Stimulated activated CD8-positive, alpha-beta memory T cell treated with anti-CD3 and anti-CD28 coated beads, Interleukin-7, amount 100 ng/mL, for 4 hours (primary cell): Measurements from ENCODE around the gene IGFBP4.

Experiments
- DNase-seq, 2 donors: peaks; one replicate each; pipeline ENCODE4 v3.0.0-alpha.2; 2020; ENCODE audit warnings: low read depth in 2 of 2

Gene IGFBP4

GRCh38 chr17:40432864-40433528 lies 10.3 kb upstream of the IGFBP4 start:
- no peak for DNase-seq

- DNase-seq, result no peak
Measured at GRCh38 chr17:40433551-40434415, 9.5 kb upstream of the IGFBP4 start.

DNA sequence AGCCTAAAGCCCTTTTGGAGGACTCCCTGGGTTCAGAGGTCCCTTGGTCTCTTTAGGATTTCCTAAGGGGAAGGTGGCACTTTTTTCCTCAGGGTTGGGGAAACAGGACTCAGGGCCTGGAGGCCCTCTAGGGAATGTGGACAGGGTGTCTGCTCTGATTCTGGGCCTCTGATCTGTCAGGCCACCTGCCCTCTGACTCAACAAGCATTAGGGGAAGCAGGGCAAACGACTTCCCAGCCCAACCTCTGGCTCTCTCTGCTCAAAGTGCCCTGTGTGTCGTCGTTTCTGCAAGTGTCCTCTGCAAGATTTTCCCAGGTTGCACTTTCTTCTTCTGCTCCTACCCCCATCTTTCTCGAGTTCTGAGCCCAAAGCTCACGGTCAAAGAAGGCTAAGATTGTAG lies 6.6 kb upstream of the IGFBP4 start:
- DNase-seq, result no peak

GRCh38 chr17:40437095-40437732 lies 6.0 kb upstream of the IGFBP4 start:
- DNase-seq, result no peak

DNA sequence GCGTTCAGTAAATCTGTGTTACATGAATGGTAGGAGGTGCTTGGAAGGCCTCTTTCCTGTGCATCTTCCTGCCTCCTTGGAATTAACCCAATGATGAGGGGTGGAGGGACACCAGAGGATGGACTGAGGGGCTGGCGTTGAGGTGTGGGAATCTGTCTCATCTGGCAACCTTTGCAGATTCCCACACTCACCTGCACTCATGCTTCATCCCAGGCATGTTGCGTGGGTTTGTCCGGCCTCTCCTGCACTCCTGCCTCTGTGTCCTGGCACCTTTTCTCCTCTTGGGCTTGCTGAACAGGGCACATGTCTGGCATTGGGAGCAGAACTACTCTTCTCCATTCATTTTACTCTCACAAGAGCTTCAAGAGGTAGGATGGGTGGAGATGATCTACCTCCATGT lies 3.1 kb upstream of the IGFBP4 start:
- no peak for DNase-seq

GRCh38 chr17:40442392-40443195 lies 656 bp upstream of the IGFBP4 start:
- DNase-seq, result no peak

- no peak for DNase-seq
Measured at GRCh38 chr17:40443988-40444899, 994 bp downstream of the IGFBP4 start.

DNA sequence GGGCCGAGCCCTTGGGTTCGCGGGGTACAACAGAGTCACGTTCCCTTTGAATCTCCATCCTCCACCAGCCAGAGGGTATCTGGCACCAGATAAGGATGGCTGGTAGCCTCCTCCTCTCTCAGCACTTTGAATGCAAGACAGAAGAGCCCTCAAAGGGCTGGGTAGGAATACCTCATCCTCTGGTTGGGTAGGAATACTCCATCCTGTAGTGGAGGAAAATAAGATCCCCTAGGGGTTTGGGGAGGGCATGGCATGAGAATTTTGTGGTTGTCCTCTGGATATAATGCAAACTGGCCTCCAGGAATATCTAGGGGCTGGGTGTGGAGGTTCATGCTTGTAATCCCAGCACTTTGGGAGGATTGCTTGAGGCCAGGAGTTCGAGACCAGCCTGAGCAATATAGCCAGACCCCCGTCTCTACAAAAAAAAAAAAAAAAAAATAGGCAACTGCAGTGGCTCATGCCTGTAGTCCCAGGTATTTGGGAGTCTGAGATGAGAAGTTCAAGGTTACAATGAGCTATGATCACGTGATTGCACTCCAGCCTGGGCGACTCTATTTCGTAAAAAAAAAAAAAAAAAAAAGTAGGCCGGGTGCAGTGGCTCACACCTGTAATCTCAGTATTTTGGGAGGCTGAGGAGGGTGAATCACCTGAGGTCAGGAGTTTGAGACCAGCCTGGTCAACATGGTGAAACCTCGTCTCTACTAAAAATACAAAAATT lies 2.7 kb downstream of the IGFBP4 start:
- DNase-seq, result no peak

DNA sequence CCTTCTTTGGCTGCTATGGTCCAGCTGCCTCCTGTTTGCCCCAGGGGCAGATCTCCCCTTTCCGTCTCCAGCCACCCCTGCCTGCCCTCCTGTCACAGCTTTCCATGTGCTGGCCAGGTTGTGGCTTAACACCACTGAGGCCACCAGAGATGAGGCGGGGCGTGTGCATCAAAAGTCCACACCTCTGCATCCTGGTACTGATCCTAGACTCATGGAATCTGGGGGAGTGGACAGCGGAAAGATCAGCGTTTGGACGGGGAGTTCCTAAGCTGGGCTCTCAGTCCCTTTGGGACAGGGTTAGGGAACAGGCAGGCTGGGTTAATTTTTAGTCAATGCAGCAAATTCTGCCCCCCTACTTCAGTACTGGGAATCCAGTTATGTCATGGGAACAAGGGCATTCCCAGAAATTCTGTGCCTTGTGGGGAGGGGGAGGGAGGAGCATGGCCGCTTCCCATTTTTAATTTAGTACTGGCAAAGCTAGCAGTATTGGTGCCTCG lies 3.9 kb downstream of the IGFBP4 start:
- no peak for DNase-seq

DNA sequence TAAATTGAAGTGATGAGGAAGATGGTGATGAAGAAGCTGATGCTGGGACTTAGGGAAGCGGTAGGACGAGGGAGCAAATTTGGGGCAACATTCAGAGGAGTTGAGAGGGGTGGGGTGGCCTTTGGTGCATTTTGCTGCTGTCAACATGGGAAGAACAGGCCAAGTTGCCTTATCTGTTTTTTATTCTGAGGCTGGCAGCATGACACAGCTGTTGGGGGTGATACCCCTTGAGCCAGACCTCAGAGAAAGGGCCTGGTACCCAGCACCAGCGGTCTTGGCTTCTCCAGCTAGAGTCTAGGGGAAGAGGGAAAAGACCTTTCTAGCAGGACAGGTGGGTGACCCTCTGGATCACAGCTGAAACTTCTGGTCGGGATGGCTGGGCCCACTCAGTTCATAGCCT lies 4.6 kb downstream of the IGFBP4 start:
- DNase-seq, result no peak

DNA sequence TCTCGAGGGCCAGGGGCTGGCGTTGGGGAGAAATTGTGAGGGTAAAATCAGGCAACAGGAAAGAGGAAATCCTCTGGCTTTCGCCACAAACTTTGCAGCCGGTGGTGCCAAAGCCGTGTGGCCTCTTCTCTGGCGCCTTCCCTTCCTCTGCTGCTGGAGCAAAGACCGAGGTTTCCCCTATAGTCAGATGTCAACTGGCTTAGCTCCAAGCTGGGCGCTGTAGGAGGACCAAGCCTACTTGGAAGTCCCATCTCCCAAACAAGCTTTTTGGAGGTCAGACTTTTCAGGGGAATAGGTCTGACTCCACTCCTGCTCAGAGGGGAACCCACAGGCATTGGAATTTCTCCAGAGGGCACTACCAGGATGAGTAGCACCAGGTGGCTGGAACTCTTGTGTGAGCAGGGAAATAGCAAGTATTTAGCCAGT lies 5.0 kb downstream of the IGFBP4 start:
- no peak for DNase-seq

- DNase-seq, result no peak
Measured at GRCh38 chr17:40448639-40449261, 5.5 kb downstream of the IGFBP4 start.

DNA sequence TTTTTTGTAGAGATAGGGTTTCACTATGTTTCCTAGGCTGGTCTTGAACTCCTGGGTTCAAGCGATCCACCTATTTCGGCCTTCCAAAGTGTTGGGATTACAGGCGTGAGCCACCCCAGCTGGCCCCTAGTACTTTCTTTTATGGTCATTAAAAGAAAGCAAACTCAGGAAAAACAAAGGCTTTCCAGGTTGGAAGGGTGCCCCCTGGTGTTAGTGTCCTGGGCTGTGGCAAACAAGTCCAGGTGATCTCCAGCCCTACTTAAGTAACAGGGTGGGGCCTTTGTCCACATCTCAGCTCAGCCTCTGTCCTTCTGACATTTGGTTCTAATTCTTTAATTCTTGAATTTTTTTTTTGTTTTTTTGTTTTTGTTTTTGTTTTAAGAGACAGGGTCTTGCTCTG lies 6.9 kb downstream of the IGFBP4 start:
- DNase-seq, result no peak

GRCh38 chr17:40451420-40451819 lies 8.2 kb downstream of the IGFBP4 start:
- no peak for DNase-seq

GRCh38 chr17:40452216-40452787 lies 9.1 kb downstream of the IGFBP4 start:
- DNase-seq, result no peak

- DNase-seq, result no peak
Measured at GRCh38 chr17:40452921-40453378, 9.7 kb downstream of the IGFBP4 start.

- DNase-seq, result no peak
Measured at GRCh38 chr17:40453881-40454612, 10.8 kb downstream of the IGFBP4 start.

- no peak for DNase-seq
Measured at GRCh38 chr17:40454613-40454995, 11.4 kb downstream of the IGFBP4 start.
